ENCODE data around the gene GBF1.

Gene GBF1

GRCh38 chr10:102420181-102420713 lies 174.9 kb downstream of the GBF1 start:
- in situ Hi-C loops (cut with MboI; ENCODE audit: low pct_unique_long_range_greater_than_20kb, low sequenced_read_pairs, unreplicated experiment) = no loop called here
- no peak for DNase-seq (ENCODE audit: low spot score)
- no peak for TF ChIP-seq CTCF (IDR thresholded peaks at IDR 0.05; ENCODE audit: extremely low read depth, insufficient read depth, missing control alignments)

GRCh38 chr10:102420714-102421506 lies 175.6 kb downstream of the GBF1 start, which contains the start of gene FBXL15:
Gene FBXL15 (plus strand): TSS chr10:102420836. CDS start chr10:102421130, 294 bp downstream.
- TF ChIP-seq CTCF (IDR thresholded peaks at IDR 0.05; ENCODE audit: extremely low read depth, insufficient read depth, missing control alignments) = peak; percentile 18
- peak; percentile 99 for DNase-seq (ENCODE audit: low spot score)
- in situ Hi-C loops (cut with MboI; ENCODE audit: low pct_unique_long_range_greater_than_20kb, low sequenced_read_pairs, unreplicated experiment) = no loop called here

GRCh38 chr10:102421507-102421756 lies 176.1 kb downstream of the GBF1 start:
- in situ Hi-C loops (cut with MboI; ENCODE audit: low pct_unique_long_range_greater_than_20kb, low sequenced_read_pairs, unreplicated experiment) = no loop called here
- no peak for DNase-seq (ENCODE audit: low spot score)
- TF ChIP-seq CTCF (IDR thresholded peaks at IDR 0.05; ENCODE audit: extremely low read depth, insufficient read depth, missing control alignments) = no peak

DNA sequence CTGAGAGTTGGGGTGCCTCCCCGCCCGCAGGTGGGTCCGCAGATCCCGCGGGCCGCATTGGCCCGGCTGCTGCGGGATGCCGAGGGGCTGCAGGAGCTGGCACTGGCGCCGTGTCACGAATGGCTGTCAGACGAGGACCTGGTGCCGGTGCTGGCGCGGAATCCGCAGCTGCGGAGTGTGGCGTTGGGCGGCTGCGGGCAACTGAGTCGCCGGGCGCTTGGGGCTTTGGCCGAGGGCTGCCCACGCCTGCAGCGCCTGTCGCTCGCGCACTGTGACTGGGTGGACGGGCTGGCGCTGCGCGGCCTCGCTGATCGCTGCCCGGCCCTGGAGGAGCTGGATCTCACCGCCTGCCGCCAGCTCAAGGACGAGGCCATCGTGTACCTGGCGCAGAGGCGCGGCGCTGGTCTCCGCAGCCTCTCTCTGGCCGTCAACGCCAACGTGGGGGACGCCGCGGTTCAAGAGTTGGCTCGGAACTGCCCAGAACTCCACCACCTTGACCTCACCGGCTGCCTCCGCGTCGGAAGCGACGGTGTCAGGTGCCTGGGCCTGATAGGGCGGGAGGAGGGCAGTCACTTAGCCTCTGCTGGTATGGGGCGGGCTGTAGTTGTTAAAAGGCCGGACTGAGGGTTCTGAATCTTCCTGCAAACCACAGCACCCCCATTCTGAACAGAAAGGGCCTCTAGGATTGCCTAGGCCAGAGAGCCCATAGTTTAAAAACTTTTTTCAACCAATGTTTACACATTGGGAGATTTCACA lies 176.6 kb downstream of the GBF1 start:
- no peak for TF ChIP-seq CTCF (IDR thresholded peaks at IDR 0.05; ENCODE audit: extremely low read depth, insufficient read depth, missing control alignments)
- no peak for DNase-seq (ENCODE audit: low spot score)
- in situ Hi-C loops (cut with MboI; ENCODE audit: low pct_unique_long_range_greater_than_20kb, low sequenced_read_pairs, unreplicated experiment) = no loop called here

DNA sequence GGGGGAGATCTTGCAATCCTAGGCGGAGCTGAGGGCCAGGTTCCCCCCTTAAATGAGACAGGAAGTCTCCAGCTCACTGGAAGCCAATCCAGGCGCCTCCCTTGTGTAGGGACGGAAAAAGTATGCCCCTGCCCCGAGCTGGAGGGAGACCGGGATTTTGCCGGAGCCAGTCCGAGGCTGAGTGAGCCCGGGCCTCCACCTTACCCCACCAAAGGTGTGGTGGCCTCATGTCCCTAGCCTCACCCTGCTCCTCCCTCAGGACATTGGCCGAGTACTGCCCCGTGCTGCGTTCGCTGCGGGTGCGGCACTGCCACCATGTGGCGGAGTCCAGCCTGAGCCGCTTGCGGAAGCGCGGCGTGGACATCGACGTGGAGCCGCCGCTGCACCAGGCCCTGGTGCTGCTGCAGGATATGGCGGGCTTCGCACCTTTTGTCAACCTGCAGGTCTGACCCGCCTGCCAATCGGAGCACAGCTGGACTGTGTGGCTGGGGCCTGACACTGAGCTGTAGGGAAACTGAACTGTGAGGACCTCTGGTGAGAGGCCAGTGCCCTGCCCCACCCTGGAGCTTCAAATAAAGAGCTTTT lies 177.3 kb downstream of the GBF1 start:
- in situ Hi-C loops (cut with MboI; ENCODE audit: low pct_unique_long_range_greater_than_20kb, low sequenced_read_pairs, unreplicated experiment) = no loop called here
- TF ChIP-seq CTCF (IDR thresholded peaks at IDR 0.05; ENCODE audit: extremely low read depth, insufficient read depth, missing control alignments) = peak; percentile 92
- peak; percentile 78 for DNase-seq (ENCODE audit: low spot score)

- in situ Hi-C loops (cut with MboI; ENCODE audit: low pct_unique_long_range_greater_than_20kb, low sequenced_read_pairs, unreplicated experiment) = no loop called here
Observed at GRCh38 chr10:102423372-102423968, 178.1 kb downstream of the GBF1 start.

More at GRCh38 chr10:102423372-102423968, 178.1 kb downstream of the GBF1 start:
- no peak for DNase-seq (ENCODE audit: low spot score)
- no peak for TF ChIP-seq CTCF (IDR thresholded peaks at IDR 0.05; ENCODE audit: extremely low read depth, insufficient read depth, missing control alignments)

Measured in GM13977 (cell line).